ENCODE results near the gene TMEM238.

- TF ChIP-seq GATA2 (IDR thresholded peaks at IDR 0.05; ENCODE audit: low read depth, low read length) = no peak
- TF ChIP-seq GATA3 (IDR thresholded peaks at IDR 0.05; ENCODE audit: low read depth, low read length) = no peak
Measured at GRCh38 chr19:55419624-55420236, 35.6 kb upstream of the TMEM238 start.
